GM13976 (cell line): Measurements from ENCODE around the gene ME3.

Experiments used
- DNase-seq: peaks from one replicate; pipeline ENCODE4 v3.0.0; 2012; ENCODE audit warnings: low spot score
- in situ Hi-C: fragments of 300-500 bp; cut with MboI; formaldehyde crosslinking; loops from one replicate; pipeline ENCODE4 v1.12.0; 2022; ENCODE audit warnings: low sequenced_read_pairs, mixed read lengths, inconsistent platforms; ENCODE audit not compliant: unreplicated experiment
- TF ChIP-seq, protein P1 (sequence below): IDR thresholded peaks from 2 replicates; pipeline ENCODE4 v1.5.1; 2012; ENCODE audit warnings: borderline replicate concordance, mild to moderate bottlenecking; ENCODE audit not compliant: insufficient read depth; ENCODE audit errors: extremely low read depth, missing control alignments, control extremely low read depth

ME3 gene

DNA sequence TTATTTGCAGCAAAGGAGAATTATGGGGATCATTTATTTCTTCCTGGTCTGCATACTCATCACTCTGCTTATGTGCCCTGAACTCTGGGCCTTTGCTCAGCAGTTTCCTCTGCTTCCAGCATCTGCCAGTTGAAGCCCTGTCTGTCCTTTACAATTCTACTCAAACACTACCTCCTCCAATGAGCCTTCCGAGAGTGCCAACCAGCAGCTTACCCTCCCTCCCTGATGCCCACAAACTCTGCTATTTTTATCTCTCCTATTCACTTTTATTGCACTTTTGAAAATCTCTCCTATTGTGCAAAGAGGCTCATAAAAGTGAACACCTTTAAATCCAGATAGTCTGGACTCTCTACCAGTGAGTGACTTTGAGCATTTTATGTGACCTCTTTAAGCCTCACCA lies 3.6 kb upstream of the ME3 start:
- TF ChIP-seq, protein P1, sequence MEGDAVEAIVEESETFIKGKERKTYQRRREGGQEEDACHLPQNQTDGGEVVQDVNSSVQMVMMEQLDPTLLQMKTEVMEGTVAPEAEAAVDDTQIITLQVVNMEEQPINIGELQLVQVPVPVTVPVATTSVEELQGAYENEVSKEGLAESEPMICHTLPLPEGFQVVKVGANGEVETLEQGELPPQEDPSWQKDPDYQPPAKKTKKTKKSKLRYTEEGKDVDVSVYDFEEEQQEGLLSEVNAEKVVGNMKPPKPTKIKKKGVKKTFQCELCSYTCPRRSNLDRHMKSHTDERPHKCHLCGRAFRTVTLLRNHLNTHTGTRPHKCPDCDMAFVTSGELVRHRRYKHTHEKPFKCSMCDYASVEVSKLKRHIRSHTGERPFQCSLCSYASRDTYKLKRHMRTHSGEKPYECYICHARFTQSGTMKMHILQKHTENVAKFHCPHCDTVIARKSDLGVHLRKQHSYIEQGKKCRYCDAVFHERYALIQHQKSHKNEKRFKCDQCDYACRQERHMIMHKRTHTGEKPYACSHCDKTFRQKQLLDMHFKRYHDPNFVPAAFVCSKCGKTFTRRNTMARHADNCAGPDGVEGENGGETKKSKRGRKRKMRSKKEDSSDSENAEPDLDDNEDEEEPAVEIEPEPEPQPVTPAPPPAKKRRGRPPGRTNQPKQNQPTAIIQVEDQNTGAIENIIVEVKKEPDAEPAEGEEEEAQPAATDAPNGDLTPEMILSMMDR: no peak
- in situ Hi-C loops: no loop called here

DNA sequence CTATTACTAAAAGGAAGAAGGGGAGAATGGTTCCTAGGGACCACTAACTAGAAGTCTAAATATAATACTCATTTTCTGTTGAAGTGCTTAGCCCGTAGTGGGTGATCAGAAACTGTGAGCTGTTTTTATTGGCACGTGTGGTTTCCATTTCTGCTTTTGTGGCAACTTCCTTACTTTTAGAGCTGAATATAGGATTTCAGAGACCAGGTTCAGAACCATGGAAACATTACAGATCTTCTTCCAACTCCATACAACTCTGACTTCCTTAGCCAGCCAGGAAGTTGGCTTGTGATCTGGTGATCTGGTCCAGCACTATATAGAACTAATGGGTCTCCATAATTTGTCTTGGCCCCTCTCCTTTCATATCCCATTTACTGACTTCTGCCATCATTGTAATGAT lies 2.6 kb upstream of the ME3 start:
- no peak for DNase-seq
- in situ Hi-C loops: no loop called here
- TF ChIP-seq, protein P1: no peak

More for the DNA sequence above, 3.6 kb upstream of the ME3 start:
- no peak for DNase-seq

DNA sequence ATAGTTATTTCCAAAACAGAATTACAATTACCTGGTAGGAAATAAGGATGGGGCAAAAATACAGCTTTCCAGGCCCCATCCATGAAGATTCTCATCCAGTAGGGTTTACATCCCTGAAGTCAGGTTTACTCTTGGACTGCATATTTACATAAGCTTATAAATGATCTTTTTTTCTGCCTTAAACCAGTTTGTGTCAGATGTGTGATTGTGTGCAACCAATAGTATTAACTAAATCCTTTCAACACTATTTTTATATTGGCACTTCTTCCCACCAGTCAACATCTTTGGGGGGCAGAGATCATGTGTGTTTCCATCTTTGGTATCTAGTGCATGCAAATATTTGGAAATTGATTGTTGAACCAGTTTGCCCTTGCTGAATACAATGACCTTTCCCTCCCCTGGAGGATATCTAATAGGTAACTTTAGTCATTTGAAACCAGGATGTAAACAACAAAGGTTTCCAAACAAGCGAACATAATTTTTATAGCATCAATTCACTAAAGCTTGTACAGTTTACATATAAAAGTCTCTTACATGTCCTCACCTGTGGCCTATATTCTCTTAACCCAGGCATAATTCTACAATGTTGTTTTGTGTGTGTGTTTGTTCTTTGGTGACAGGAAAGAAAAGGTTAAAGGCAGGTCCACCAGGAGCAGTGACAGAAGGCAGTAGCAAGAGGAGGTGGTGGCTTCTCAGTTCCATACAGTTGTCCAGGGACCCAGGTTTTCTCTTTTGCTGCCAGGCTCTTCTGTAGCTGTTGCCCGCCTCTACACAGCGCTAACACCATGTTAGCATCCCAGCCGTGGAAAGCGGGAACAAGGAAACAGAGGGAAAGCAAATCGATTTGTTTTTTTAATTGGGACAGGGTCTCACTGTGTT lies 1.7 kb upstream of the ME3 start:
- in situ Hi-C loops: no loop called here
- DNase-seq: no peak

DNA sequence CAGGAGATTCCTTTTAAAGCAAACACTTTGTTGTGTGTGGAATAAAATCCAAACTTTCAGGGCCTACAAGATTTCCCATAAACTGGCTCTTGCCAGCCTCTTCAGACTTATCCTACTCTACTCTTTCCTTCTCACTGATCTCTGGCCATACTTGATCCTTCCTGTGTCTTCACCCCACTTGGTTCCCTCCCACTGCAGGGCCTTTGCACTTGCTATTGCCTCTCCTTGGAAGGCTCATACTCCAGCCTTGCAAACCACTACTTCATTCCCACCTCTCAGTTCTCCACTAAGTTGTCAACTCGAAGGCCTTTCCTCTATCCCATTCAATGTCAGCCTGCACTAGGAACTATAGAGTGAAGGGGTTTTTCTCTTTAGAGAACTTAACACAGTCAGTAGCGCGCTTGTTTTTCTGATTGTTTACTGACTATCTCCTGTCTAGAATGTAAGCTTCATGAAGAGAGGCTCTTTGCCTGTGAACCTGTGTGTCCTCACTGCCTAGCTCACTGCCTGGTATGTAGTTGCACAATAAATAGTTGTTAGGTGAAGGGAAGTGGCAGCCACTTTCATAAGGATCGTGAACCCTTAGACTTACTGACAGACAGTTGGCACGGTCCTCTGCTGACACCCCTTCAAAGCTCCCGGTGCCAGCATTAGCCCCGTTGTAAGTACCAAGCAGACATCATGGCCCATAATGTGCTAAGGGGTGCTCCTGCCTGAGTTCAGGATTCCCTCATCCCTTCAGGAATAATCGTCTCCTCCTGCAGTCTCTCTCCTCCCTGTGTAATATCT lies 833 bp upstream of the ME3 start:
- in situ Hi-C loops: no loop called here
- TF ChIP-seq, protein P1: no peak
- no peak for DNase-seq

More for the DNA sequence above, 1.7 kb upstream of the ME3 start:
- TF ChIP-seq, protein P1: no peak

DNA sequence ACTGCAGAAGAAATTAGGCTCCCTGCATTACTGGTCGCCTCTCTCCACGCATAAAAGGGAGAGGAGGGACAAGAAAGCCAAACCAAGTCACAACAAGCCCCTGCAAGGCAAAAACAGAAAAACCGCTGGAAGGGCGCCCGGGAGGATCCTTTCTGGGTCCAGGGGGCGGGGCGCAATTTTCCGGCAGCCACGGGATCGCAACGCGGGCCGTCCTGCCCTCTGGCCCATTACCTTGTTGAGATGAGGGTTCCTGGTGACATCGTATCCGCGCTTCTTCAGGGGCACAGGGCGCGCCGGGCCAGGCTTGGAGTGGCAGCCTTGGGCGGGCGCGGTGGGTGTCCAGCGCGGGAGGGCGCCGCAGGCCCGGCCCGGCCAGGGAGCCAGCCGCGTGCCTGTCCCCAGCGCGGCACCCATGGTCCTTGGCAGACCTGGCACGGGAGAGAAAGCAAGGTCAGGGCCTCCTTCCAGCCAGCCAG lies 847 bp downstream of the ME3 start:
- peak; percentile 40 for DNase-seq
- in situ Hi-C loops: no loop called here

DNA sequence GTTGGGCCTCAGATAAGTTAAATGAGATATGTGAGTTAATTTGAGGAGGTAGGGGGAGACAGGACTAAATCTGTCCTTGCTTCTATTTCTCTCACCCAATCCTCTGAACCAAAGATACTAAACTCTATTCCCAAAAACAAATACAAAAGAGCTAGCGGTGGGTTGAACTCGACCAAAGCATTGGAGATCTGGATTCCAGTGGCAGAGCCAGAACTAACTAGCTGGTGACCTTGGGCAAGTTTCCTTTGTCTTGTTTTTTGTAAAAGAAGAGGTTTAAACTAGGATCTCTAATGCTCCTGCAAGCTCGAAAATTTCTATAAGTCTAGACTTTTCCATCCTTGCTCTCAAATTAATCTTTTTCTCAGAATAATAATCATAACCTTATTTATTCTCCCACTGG lies 1.5 kb downstream of the ME3 start:
- in situ Hi-C loops: no loop called here
- DNase-seq: no peak
- TF ChIP-seq, protein P1: no peak

More for the DNA sequence above, 847 bp downstream of the ME3 start:
- TF ChIP-seq, protein P1: no peak
